Stomach (tissue), 4 donors: ENCODE data around the gene WWOX.

Experiments
- CTCF ChIP-seq, 7 experiments: fragments of 450-650 bp in 4 of 7; fragments of 200-600 bp in 3 of 7; sonication (generic) in 3 of 7; IDR thresholded peaks; one replicate each; pipeline ENCODE4 v1.5.1; 2016 to 2019; ENCODE audit warnings: antibody characterized with exemption in 7 of 7, control low read depth in 2 of 7, mild to moderate bottlenecking in 1 of 7
- EP300 ChIP-seq: sonication (generic); formaldehyde crosslinking; IDR thresholded peaks from one replicate; pipeline ENCODE4 v1.6.1; 2017; ENCODE audit warnings: antibody characterized with exemption
- POLR2A ChIP-seq, 4 donors: fragments of 450-650 bp; IDR thresholded peaks; one replicate each; pipeline ENCODE4 v1.6.1; 2016; ENCODE audit warnings: antibody characterized with exemption in 4 of 4, control low read depth in 2 of 4, mild to moderate bottlenecking in 1 of 4, moderate library complexity in 1 of 4
- POLR2AphosphoS5 ChIP-seq, 3 donors: sonication (generic); formaldehyde crosslinking; IDR thresholded peaks; one replicate each; pipeline ENCODE4 v1.6.1; 2016; ENCODE audit warnings: antibody characterized with exemption in 3 of 3

- TF ChIP-seq CTCF (IDR thresholded peaks at IDR 0.05) (no peak), POLR2A (IDR thresholded peaks at IDR 0.05) (no peak), POLR2AphosphoS5 (IDR thresholded peaks at IDR 0.05) (no peak), EP300 (no peak)
Observed at GRCh38 chr16:79159261-79160049, 1060.0 kb downstream of the WWOX start.
